Choroid plexus epithelial cell (primary cell): ENCODE data around the gene TMEM108.
A peak's percentile ranks its signal among the peaks of the same experiment; 100 is the strongest.

Experiments used
- DNase-seq: peaks from one replicate; pipeline ENCODE4 v3.0.0-alpha.2; 2010; ENCODE audit warnings: low read depth
- H3K4me3 ChIP-seq: 2 replicates; pipeline ENCODE4 v1.5.1; 2011; ENCODE audit warnings: low read depth, mild to moderate bottlenecking, control low read depth, low read length, moderate library complexity
- TF ChIP-seq, protein P1 (sequence below): conservative IDR thresholded peaks from 2 replicates; pipeline ENCODE4 v1.5.1; 2011; ENCODE audit warnings: low read depth, mild to moderate bottlenecking, control low read depth, inconsistent platforms, low read length, moderate library complexity

TMEM108 gene

DNA sequence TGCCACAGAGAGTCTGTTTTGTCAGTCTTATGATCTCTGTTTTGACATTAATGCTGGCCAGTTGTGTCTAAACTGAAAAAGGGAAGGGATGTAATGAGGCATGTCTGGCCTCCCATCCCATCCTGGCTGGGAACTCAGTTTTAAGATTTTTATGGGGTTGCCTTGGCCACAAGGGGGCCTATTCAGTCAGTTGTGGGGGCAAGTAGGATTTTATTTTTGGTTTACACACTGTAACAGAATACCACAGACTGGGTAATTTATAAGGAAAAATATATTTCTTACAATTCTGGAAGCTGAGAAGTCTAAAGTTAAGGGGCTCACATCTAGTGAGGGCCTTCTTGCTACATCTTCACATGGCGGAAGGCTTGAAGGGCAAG is 129.8 kb downstream of the TMEM108 start:
- TF ChIP-seq, protein P1, sequence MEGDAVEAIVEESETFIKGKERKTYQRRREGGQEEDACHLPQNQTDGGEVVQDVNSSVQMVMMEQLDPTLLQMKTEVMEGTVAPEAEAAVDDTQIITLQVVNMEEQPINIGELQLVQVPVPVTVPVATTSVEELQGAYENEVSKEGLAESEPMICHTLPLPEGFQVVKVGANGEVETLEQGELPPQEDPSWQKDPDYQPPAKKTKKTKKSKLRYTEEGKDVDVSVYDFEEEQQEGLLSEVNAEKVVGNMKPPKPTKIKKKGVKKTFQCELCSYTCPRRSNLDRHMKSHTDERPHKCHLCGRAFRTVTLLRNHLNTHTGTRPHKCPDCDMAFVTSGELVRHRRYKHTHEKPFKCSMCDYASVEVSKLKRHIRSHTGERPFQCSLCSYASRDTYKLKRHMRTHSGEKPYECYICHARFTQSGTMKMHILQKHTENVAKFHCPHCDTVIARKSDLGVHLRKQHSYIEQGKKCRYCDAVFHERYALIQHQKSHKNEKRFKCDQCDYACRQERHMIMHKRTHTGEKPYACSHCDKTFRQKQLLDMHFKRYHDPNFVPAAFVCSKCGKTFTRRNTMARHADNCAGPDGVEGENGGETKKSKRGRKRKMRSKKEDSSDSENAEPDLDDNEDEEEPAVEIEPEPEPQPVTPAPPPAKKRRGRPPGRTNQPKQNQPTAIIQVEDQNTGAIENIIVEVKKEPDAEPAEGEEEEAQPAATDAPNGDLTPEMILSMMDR, result no peak
- H3K4me3 ChIP-seq, result no peak overlapping the region
- no peak for DNase-seq

DNA sequence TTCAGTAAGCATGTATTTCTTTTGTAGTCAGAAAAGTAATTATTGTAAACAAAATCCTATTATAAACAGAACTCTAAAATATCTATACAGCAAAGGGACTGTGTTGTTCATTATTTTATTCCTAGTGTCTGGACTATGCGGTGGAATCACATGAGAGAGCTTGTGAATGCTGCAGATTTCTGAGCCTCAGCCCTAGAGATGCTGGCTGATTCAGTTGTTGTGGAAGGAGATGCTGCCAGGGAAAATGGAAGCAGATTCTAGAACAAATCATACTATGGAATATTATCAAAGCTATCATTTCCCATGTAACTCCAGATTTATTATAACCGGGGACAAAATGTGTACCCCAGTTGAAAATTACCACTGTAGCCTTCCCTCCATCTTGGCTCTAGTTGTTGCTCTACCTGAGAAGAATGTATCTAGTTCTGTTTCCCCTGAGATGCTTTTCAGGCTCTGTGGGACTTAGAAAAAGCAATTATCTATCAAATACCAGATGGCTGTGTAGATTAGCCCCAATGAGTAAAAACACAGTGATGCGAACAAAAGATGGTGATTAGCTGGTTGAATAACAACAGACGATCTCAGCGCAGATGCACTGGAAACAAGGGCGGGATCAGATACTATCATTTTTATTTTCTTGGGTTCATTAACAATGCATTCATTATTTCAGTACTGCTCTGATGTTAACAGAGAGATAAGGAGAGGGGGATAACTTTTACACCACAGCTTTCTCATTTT is 131.3 kb downstream of the TMEM108 start:
- no peak for DNase-seq
- TF ChIP-seq, protein P1, result no peak
- H3K4me3 ChIP-seq, result no peak overlapping the region

DNA sequence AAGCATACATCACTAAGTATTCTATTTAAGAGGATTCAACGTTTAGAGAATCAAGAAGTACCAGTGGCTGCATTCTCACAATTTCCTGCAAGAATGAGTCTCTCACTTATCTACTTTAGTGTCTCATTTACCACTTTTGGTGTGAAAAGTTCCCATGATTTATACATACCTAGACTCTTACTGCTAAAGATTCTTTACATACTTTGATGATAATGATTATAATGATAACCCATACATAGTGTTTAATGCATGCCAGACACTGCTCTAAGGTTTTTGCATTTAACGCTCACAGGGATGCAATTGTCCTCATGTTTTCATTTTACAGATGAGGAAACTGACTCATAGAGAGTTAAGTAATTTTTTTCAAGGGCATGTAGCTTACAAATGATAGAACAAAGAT is 133.6 kb downstream of the TMEM108 start:
- no peak overlapping the region for H3K4me3 ChIP-seq

DNA sequence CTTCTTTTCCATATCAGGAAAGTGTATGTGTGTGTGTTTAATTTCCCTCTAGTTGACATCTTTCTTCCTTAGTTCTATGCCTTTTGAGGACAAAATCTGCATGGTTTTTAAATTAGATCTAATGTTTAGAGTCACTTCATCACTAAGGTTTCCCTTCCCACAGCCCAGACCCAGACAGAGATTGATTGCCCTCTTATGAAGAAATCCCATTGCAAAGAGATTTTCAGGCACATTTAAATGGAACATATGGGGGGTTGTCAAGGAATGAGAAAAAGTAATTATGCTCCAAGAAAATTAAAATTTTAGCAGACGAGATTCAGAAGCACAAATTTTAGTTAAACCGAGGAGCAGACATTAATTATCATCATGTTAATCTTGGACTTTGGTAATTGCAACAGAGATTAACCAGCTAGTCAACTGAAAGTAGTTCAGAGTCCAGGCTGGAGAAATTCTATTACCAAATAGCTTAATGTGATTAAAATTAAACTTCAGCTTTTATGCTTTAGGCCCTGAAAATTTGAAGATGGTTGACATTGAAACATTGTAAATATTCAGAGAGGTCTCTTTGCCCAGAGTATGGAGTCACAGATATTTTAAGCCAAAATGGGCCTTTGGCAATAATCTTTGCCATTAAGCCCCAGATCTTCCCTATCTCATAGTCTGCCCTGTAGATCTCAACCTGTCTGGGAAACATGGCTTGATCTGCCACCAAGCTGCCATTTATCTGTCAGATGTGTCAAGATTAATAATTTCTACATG is 143.4 kb downstream of the TMEM108 start:
- no peak overlapping the region for H3K4me3 ChIP-seq
- no peak for DNase-seq
- TF ChIP-seq, protein P1, result no peak

More for the DNA sequence above, 133.6 kb downstream of the TMEM108 start:
- TF ChIP-seq, protein P1, result no peak
- peak; percentile 1 for DNase-seq

DNA sequence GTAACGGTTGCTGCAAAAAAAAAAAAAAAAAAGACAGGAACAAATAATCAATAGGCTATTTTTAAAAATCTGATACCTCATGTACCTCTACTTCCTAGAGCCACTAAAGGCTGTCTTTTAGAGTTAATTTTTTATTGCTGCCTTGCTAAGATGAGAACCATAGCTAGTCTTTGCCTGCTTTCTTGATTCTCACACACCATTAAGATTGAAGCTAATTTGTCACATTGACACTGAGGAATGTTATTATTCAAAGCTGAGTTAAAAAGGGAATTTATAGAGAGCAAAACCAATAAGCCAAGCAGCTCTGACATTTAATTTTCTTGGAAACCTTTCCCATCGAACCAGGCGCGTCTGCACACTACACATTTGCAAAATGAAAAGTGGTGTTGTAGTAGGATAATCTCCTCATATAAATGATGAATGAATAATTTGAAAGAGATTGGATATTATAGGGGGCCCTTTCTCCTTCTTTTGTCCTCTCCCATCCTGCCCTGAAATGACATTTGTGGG is 149.7 kb downstream of the TMEM108 start:
- TF ChIP-seq, protein P1, result no peak
- no peak for DNase-seq

DNA sequence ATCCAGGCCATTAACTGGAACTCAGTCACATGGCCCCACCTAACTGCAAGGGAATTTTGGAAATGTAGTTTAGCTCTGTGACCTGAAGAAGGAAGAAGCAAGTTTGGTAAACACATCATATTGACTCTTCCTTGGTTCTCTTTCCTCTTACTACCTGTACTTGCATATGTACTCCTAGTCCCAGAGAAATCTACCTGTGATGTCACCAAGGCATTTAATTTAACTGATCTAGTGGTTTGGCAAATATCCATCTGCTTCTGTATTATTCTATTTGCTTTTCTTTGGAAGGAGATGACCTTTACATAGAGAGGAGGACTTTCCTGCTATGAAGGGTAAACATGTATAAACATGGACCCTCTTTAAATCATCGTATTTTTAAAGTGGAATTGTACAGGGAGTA is 150.8 kb downstream of the TMEM108 start:
- TF ChIP-seq, protein P1, result no peak
- no peak overlapping the region for H3K4me3 ChIP-seq

More for the DNA sequence above, 149.7 kb downstream of the TMEM108 start:
- H3K4me3 ChIP-seq, result no peak overlapping the region

DNA sequence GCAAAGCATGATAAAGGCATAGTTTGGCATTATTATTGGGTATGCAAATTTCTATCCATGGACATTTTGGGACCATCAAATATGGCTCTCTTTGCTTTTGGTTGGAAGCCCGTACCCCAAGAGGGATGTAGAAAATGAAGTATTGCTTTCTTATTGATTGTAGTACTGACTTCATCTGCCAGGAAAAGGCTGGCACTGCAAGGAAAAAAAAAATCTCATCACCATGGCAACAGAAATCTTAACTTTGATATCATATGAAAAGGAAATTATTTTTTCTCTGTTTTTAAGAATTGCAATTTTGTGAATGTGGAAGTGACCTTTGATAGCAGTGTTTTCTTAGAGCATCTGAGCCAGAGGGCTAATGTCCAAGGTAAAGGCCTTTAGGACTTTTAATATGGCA is 151.7 kb downstream of the TMEM108 start:
- no peak for DNase-seq
- H3K4me3 ChIP-seq, result no peak overlapping the region
- TF ChIP-seq, protein P1, result no peak

More for the DNA sequence above, 150.8 kb downstream of the TMEM108 start:
- DNase-seq, result no peak
